Germinal center (tissue), 1 donor: ENCODE measurements around the gene KCNQ5.
A peak's percentile ranks its signal among the peaks of the same experiment; 100 is the strongest.

Experiments
- DNase-seq: peaks from one replicate; pipeline ENCODE4 v3.0.0; 2012; ENCODE audit warnings: mixed read lengths, low spot score

The KCNQ5 gene

GRCh38 chr6:73123632-73124329, 501.9 kb downstream of the KCNQ5 start:
- no peak for DNase-seq

DNA sequence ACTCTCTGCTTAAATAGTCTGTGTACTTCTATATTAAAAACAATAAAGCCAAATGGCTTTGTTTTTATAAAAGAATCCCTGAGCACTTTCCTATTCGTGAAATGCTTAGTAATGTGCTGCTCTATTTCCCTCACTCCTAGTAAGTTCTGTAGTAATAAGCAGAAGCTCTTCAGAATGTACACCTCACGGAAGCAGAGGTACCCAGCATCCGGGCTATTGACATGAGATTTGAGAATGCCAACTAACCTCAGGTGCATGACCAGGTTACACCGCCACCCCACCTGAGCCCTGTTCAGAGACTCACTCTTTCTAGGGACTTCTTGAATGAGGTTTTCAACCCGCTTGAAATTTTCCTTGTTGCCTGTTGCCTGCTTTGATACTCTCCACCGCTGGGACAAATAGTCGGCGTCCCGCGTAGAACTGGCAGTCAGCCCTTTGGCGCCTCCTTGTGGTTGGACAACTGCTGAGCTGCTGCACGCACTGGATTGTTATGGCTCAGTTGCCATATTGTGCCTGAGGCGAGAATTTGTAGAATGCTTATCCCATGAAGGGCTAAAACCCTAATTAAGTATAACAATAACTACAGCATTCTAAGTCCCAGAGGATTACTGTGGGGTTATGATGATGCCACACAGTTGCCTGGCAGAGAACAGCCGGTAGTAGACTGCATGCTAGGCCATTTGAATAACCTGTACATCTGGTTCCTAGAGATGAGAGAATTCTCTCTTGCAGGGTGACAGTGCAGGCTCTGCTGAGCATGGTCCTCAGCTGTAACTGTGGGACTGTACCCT, 508.0 kb downstream of the KCNQ5 start:
- peak; percentile 74 for DNase-seq

GRCh38 chr6:73131706-73132105, 509.8 kb downstream of the KCNQ5 start:
- DNase-seq, result no peak

DNA sequence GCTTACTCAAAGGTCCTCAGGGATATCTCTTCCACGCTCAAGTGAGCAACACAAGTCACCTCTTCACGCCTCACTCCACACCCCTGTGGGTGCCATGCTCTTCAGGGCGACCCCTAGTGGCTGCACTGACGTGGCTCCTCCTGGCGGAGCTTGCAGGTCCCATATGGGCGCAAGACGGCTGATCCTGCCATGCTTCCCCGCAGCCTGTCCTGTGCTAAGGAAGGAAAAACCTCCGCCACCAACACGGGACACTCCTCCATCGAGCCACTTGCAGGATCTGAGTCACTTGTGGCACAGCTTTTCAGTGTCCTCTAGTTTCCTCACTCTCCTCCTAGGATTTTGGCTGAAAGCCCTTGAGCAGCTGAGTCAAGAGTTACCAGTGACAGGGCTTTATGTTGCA, 512.7 kb downstream of the KCNQ5 start:
- DNase-seq, result peak; percentile 48

DNA sequence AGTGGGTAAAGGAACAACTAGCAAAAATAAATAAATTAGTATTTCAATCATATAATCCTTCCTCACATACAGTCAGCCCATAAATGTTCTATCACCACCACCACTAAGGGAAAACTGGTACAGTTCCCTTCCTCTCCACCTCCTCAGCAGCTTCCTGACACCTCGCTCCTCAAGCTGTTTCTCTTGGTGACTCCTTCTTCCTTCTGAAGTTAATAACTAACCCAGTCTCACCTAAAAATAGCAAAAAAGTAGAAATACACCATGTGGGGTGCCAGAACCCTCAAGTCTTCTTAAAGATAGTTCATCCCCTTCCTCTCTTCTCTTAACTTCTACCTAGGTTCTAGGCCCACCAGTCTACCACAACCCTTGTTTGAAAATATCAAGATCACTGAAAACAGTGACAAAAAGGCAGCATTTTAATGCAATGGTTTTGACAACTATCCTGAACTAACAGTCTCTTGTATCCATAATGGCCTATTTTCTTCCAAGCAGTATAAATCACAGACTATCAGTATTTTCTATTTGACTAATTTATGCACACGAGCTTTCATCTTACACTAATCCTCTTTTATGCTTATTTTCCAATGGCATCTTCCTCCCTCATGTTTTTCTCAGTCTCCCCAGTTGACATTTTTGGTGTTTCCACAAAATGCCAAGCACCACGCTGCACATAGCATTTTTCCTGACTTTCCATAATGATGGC, 518.0 kb downstream of the KCNQ5 start:
- no peak for DNase-seq

DNA sequence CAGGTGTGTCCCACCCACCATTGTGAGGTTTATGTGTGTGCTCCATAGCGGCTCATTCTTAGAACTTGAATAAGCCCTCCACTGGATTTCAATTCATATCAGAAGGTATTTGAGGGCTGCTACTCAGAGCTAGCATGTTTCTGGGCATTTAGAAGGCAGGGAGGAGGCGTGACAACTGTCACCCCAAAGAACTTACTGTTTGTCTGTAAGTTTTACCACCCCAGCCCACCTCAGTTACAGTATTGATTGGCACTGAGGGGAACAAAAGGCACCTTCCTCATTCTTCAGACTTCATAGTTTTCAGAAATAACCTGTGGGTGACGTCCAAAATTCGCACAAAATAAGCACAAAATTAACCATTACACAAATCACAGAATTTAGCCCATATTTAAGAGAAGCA, 521.7 kb downstream of the KCNQ5 start:
- no peak for DNase-seq

DNA sequence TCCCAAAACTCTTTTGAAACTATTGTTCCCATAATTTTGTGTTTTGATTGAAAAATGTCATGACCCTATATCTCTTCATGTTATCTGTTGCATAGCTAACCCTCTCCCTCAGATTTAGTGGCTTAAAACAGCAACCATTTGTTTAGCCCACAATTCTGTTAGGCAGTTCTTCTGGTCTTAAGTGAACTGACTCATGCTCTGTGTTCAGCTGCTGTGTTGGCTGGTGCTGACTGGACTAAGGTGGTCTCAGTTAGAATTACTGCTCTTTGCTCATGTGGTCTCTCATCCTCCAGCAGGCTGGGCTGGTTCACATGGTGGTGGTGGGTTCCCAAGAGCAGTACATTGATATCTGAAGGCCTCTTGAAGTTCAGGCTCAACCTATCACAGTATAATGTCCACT, 522.7 kb downstream of the KCNQ5 start:
- no peak for DNase-seq

DNA sequence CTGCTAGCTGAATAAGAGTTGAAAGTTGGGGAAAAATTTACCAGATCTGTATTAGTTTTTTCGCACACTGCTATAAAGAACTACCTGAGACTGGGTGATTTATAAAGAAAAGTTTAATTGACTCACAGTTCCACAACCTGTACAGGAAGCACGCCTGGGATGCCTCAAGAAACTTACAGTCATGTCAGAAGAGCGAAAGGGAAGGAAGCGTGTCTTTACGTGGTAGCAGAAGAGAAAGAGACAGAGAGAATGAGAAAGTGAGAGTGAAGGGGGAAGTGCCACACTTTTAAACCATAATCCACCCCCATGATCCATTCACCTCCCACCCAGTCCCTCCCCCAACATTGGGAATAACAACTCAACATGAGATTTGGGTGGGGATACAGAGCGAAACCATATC, 523.8 kb downstream of the KCNQ5 start:
- no peak for DNase-seq

DNA sequence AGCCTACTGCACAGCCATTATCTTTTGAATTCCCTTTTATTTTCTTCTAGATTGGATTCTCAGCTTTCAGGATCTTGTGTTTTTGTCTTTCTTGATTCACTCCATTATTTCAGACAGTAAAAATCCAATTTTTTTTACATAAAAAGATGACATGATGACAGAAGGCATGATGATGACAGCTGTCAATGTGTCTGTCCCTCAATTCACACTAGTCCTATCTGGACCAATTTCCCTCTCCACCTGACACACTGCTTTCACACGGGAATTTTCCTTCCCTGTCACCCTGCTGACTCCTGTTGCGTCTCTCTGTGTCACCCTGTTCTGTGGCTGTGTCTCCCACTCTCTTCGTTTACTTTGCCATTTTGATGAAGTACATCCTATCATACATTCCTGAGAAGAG, 529.9 kb downstream of the KCNQ5 start:
- no peak for DNase-seq

DNA sequence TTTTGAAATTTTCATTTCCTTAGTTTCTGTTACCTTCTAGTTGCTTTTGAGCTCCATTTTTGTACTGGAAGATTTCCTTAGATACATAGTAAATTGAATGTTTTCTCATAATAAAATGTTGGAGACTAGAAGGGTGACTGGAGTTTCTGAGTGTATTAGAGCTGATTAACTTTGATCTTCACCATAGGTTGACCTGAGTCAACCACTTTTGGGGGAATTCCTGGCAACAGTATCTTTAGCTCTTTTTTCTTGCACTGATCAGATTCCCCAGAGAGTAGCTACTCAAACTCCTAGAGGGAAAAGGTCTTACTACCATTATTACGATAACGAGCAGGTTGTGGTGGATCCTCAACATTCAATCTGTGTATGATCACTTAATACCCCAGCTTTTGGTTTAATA, 530.7 kb downstream of the KCNQ5 start:
- DNase-seq, result no peak

- no peak for DNase-seq
Measured at GRCh38 chr6:73152966-73153757, 531.3 kb downstream of the KCNQ5 start.

DNA sequence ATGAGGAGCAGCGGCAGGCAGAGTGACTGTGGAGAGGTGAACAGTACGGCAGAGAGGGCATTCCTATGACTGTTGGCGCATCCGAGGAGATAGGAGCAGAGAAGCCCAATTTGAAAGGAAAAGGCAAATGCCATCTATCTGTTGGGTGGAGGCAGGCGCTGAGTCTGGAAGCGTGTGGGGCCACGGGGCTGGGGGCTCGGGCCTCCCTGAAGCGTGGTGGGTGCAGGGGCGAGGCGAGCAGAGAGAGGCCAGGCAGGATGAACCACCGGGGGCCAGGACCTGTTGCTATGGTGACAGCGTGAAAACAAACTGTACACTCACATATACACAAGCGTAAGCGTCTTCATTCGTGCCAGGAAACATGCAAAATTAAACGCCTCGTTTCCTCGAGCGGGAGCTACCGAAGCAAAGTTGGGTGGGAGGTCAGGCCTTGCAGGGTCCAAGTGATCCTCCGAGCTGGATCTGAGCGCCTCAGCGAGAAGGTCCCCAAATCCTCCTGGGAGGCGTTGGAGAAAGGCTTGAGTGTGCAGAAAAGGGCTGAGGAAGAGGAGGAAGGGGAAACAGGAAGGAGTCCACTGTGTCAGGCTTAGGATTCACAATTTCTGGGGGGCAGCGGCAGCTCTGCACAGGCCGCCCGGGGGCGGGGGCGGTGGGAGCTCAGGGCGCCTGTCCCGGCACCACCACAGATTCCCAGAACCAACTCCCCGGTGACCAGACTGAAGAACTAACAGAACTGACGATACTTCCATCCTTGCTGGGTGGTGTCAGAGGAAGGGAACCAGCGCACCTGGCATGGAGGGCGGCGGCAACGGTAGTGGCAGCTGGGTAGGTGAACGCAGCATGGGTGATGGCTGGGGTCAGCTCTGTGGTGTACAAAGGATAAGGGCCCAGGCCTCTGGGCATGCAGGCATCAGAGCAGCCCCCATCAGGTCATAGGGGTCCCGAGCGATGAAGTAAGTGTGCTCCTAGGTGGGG, 535.2 kb downstream of the KCNQ5 start:
- DNase-seq, result no peak

- DNase-seq, result no peak
Measured at GRCh38 chr6:73157870-73158269, 536.0 kb downstream of the KCNQ5 start.

GRCh38 chr6:73169111-73169510, 547.2 kb downstream of the KCNQ5 start:
- DNase-seq, result no peak

DNA sequence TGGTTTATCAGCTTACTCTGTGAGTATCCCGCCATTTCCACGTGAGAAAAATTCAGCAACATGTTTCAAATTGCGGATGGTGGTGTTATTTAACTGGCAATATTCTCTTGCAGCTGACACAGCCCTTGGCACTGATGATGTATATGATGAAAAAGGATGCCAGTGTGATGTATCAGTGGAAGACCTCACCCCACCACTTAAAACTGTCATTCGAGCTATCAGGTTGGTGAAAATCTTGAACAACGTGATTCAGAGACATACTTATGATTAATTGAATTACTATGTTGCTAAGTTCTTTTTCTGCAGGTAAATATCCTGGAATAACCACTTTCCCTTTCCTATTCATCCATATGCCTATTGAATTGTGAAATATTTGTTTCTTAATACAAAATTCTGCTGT, 547.8 kb downstream of the KCNQ5 start:
- DNase-seq, result no peak

- DNase-seq, result no peak
Measured at GRCh38 chr6:73174646-73175045, 552.8 kb downstream of the KCNQ5 start.

DNA sequence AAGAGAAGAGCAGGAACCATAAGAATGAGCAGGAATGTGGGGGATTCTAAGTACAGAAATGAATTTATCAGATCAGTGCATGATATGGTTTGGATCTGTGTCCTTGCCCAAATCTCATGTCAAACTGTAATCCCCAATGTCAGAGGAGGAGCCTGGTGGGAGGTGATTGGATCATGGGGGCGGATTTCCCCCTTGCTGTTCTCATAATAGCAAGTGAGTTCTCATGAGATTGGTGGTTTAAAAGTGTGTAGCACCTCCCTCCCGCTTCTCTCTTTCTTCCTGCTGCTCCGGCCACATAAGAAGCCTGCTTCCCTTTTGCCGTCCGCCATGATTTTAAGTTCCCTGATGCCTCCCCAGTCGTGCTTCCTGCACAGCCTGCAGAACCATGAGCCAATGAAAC, 554.2 kb downstream of the KCNQ5 start:
- no peak for DNase-seq

DNA sequence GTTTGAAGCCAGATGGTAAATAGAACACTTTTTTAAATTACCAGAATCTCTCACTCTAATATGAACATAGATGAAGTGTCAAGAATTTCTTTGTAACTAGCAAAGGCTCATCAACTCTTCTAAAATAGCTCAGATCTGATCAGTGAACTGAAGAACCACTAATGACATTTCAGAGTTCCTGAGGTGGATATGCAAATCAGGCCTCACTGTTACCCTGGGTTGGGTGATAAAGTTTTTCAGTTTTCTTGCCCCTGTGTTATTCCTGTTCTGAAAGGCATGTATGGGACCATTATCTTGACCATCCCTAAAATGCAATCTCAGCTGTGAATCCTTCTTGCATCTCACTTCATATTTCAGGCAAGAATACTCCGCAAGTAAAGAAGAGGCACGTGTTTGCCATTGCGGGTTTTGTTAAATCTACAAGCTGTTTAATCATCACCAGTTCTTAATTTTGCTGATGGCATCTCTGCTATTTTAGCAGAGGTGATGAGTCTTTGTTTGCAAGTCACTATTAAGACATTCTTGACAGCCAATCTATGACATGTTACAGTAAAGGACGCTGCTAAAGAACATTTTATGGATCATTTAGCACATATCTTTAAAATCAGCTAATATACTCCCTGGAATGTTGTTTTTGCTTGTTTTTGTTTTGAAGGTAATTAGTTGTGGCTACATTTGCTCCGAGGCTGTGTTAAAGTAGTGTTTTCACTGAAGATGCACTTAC, 555.5 kb downstream of the KCNQ5 start:
- DNase-seq, result peak; percentile 44

- DNase-seq, result no peak
Measured at GRCh38 chr6:73180076-73180738, 558.3 kb downstream of the KCNQ5 start.
